Thyroid gland (tissue), 4 donors: ENCODE measurements around the gene HLCS. TPM values are rescaled to one million over a fixed set of nuclear protein-coding genes. Genes with fewer than 3 reads are reported as not detected.
A peak's percentile ranks its signal among the peaks of the same experiment; 100 is the strongest.

Experiments
- DNase-seq, 2 donors: peaks; one replicate each; pipeline ENCODE4 v3.0.0-alpha.2; 2019
- H3K27ac ChIP-seq, 3 donors: fragments of 200-600 bp; sonication (generic); 1 replicate in 2 of 3; 2 replicates in 1 of 3; pipeline ENCODE4 v1.5.1; 2016 to 2019; ENCODE audit warnings: mild to moderate bottlenecking in 1 of 3, moderate library complexity in 1 of 3
- H3K27me3 ChIP-seq: fragments of 200-600 bp; sonication (generic); one replicate; pipeline ENCODE4 v1.5.1; 2019
- H3K36me3 ChIP-seq, 2 donors: fragments of 200-600 bp; sonication (generic); one replicate each; pipeline ENCODE4 v1.5.1; 2016 to 2019
- H3K4me1 ChIP-seq, 2 donors: fragments of 200-600 bp; sonication (generic); one replicate each; pipeline ENCODE4 v1.5.1; 2017 to 2019
- H3K4me3 ChIP-seq, 3 donors: fragments of 200-600 bp; sonication (generic); replicated peaks in 1 of 3; 1 replicate in 2 of 3; 2 replicates in 1 of 3; pipeline ENCODE4 v1.5.1; 2016; ENCODE audit warnings: mild to moderate bottlenecking in 1 of 3
- H3K9me3 ChIP-seq: fragments of 200-600 bp; sonication (generic); one replicate; pipeline ENCODE4 v1.5.1; 2017
- POLR2A ChIP-seq, 2 donors: fragments of 450-650 bp; IDR thresholded peaks; one replicate each; pipeline ENCODE4 v1.6.1; 2017; ENCODE audit warnings: antibody characterized with exemption in 2 of 2, mild to moderate bottlenecking in 2 of 2, moderate library complexity in 1 of 2
- WGBS, 2 donors: methylation state at CpG; one replicate each; pipeline ENCODE4 v1.1.5; 2017; 5-methylcytosine and 5-hydroxymethylcytosine counted together
- intact Hi-C: fragments of 100-400 bp; cut with DNase I; formaldehyde crosslinking; loops from one replicate; pipeline ENCODE4 v1.15.1; 2023
- total RNA-seq, 4 donors: library from RNA; depleted of rRNA; stranded (reverse); fragments of >200 nt; gene quantifications; one replicate each; pipeline ENCODE4 v1.2.3, GENCODE V29; 2016
- TF ChIP-seq, protein P1 (sequence below), 6 experiments: fragments of 200-600 bp in 3 of 6; fragments of 450-650 bp in 3 of 6; sonication (generic) in 3 of 6; IDR thresholded peaks; one replicate each; pipeline ENCODE4 v1.5.1; 2016 to 2019; ENCODE audit warnings: antibody characterized with exemption in 6 of 6, mild to moderate bottlenecking in 2 of 6, inconsistent platforms in 1 of 6, moderate library complexity in 1 of 6

Gene HLCS
- total RNA-seq, 4 donors from 2014 or later, result 34.2 to 70.7 (median 43.4) TPM

DNA sequence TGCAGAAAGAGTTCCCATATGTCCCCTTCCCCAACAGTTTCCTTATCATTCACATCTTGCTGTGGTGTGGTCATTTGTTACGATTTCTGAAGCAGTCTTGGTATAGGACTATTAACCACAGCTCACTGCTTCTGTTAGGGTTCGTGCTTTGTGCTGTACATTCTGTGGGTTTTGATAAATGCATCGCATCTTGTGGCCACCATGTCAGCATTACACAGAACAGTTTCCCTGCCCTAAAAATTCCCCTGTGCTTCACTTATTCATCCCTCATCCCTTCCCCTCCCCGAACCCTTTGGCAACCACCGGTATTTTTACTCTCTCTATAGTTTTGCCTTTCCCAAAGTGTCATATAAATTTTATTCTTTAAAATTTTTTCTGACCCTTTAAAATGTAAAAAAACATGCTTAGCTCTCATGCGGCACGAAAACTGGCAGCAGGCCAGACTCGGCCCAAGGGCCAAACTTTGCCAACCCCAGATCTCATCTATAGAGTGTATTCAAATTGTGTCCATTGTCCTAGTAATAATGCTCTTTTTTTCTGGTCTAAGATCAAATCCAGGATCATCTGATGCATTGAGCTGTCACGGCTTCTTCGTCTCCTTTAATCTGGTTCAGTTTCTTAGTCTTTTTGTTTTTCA lies 189.4 kb downstream of the HLCS start:
- WGBS, 2 donors, result 51 to 54% methylated on average over 10 of the region's 10 CpGs
- TF ChIP-seq, protein P1, sequence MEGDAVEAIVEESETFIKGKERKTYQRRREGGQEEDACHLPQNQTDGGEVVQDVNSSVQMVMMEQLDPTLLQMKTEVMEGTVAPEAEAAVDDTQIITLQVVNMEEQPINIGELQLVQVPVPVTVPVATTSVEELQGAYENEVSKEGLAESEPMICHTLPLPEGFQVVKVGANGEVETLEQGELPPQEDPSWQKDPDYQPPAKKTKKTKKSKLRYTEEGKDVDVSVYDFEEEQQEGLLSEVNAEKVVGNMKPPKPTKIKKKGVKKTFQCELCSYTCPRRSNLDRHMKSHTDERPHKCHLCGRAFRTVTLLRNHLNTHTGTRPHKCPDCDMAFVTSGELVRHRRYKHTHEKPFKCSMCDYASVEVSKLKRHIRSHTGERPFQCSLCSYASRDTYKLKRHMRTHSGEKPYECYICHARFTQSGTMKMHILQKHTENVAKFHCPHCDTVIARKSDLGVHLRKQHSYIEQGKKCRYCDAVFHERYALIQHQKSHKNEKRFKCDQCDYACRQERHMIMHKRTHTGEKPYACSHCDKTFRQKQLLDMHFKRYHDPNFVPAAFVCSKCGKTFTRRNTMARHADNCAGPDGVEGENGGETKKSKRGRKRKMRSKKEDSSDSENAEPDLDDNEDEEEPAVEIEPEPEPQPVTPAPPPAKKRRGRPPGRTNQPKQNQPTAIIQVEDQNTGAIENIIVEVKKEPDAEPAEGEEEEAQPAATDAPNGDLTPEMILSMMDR (IDR thresholded peaks at IDR 0.05), result no peak
- no peak for TF ChIP-seq POLR2A (IDR thresholded peaks at IDR 0.05)
- intact Hi-C loops, result no loop called here
- H3K4me3 ChIP-seq, result no peak overlapping the region
- no peak overlapping the region for H3K27ac ChIP-seq
- peak; percentile 46 to 49 for DNase-seq
- H3K9me3 ChIP-seq, result no peaks in the 10 kb centered on the region
- H3K4me1 ChIP-seq, result peaks cover 4 to 5% of the 10 kb centered on the region in 2 donors
- H3K27me3 ChIP-seq, result no peaks in the 10 kb centered on the region
- no peaks in the 10 kb centered on the region for H3K36me3 ChIP-seq

DNA sequence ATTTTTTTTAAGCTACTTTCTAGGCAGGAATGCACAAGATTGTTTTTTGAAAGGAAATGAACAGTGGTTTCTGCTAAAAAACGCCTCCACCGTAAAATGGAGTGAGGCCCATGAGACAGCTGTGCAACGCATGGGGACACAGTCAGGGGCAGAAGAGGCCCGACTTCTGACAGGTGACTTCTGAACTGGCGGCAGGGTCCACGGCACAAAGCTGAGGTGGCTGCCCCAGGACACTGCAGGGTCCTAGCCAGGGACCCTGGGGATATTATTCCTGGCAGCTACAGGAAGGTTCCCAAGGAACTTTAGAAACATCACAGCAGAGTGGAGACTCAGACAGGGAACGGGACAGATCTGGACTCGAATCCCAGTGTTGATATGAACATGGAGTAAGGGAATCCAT lies 192.5 kb downstream of the HLCS start:
- Histone ChIP-seq H3K4me3 (no peak overlapping the region), H3K36me3 (no peaks in the 10 kb centered on the region), H3K9me3 (no peaks in the 10 kb centered on the region), H3K27ac (no peak overlapping the region), H3K4me1 (peaks cover 4 to 5% of the 10 kb centered on the region in 2 donors), H3K27me3 (no peaks in the 10 kb centered on the region)
- 72 to 78% methylated on average over 8 of the region's 8 CpGs for WGBS, 2 donors
- TF ChIP-seq POLR2A (IDR thresholded peaks at IDR 0.05), result no peak
- TF ChIP-seq, protein P1 (IDR thresholded peaks at IDR 0.05), result no peak
- no peak for DNase-seq
- intact Hi-C loops, result no loop called here

DNA sequence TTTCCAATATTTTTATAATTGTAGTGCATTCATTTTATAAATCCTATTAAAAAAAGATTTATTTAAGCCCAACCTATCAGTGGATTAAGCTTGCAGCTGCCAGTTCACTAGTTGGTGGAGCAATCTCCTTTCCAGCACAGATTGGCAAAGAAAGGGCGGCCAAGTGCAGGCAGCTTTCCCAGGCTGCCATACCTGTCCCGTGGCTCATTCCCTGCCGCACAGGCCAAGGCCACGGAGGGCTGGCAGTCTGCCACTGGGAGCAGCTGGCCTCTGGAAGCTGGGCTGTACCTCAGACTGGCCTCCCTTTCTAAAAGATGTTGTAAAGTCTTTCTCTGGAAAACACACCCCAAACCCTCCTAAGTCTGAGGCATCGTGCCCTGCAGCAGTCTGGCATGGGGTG lies 193.4 kb downstream of the HLCS start:
- H3K36me3 ChIP-seq, result no peaks in the 10 kb centered on the region
- H3K4me3 ChIP-seq, result no peak overlapping the region
- 57 to 65% methylated on average over 5 of the region's 5 CpGs for WGBS, 2 donors
- TF ChIP-seq, protein P1 (IDR thresholded peaks at IDR 0.05), result no peak
- no peak for TF ChIP-seq POLR2A (IDR thresholded peaks at IDR 0.05)
- H3K4me1 ChIP-seq, result peaks cover 4 to 5% of the 10 kb centered on the region in 2 donors
- peak; percentile 69 to 84 for DNase-seq
- intact Hi-C loops, result no loop called here
- H3K9me3 ChIP-seq, result no peaks in the 10 kb centered on the region
- no peaks in the 10 kb centered on the region for H3K27me3 ChIP-seq
- H3K27ac ChIP-seq, result no peak overlapping the region

DNA sequence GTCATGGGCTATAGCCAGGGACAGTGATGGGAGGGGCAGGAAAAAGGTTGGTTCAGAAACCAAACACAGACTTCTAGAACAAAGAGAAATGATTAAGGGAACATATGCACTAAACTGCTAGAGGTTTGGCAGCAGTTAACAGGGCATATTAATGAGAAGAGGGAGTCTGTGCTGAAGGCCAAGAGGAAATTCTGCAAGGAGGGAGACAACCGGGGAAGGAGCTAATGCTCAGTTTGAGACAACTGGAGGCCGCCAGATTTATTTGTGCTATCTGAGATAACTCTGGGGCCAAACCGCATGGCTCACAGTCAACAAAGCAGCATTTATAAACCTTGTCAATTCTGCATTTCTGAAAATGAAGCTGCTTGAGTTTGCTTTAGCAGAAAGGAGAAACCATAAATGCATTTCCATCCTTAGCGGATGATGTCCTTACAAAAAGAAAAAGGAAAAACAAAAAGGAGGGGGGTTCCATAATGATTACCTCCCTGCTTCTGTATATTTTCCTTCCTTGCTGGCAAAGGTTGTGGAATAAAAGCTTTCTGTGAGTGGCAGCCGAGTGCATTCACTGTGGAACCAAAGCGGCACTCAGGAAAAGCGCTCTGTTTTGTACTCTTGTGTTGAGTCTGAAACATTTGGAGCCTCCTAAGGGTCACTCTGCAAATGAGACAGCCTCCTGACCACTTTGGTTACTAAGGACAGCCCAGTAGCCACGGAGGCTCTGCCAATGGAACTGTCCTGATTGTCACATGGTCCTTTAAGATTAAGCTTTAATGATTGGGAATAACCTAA lies 197.2 kb downstream of the HLCS start:
- 68 to 74% methylated on average over 8 of the region's 8 CpGs for WGBS, 2 donors
- intact Hi-C loops, result no loop called here
- Histone ChIP-seq H3K4me1 (no peaks in the 10 kb centered on the region), H3K36me3 (no peaks in the 10 kb centered on the region), H3K9me3 (no peaks in the 10 kb centered on the region), H3K27me3 (no peaks in the 10 kb centered on the region), H3K4me3 (no peak overlapping the region), H3K27ac (no peak overlapping the region)
- no peak for TF ChIP-seq POLR2A (IDR thresholded peaks at IDR 0.05)
- TF ChIP-seq, protein P1 (IDR thresholded peaks at IDR 0.05), result no peak
- no peak for DNase-seq

DNA sequence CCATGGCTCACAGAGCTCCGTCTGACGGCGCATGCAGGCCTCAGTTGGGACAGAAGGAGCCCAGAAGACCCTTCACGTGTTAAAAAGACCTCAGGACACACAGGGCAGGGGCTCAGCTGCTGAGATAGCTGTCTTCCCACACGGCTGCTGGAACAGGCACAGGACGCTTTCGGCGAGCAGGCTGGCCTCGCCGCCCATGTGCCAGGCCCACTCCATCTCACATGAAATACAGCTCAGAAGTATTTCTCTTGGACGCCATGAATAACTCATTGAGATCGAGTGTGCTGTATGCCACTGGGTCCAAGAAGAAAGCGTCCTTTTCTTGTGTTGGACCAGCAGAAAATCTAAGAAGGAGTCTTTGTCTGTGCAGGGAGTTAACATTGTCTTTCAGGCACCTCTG lies 198.0 kb downstream of the HLCS start:
- WGBS, 2 donors, result 85 to 87% methylated on average over 12 to 13 of the region's 13 CpGs
- H3K27ac ChIP-seq, result no peak overlapping the region
- no peak overlapping the region for H3K4me3 ChIP-seq
- H3K9me3 ChIP-seq, result no peaks in the 10 kb centered on the region
- intact Hi-C loops, result no loop called here
- no peaks in the 10 kb centered on the region for H3K27me3 ChIP-seq
- H3K4me1 ChIP-seq, result no peaks in the 10 kb centered on the region
- H3K36me3 ChIP-seq, result no peaks in the 10 kb centered on the region
- DNase-seq, result no peak
- TF ChIP-seq, protein P1 (IDR thresholded peaks at IDR 0.05), result no peak
- TF ChIP-seq POLR2A (IDR thresholded peaks at IDR 0.05), result no peak
